Lower leg skin (tissue), 4 donors: Measurements from ENCODE around the gene HLA-DRB1. TPM values are rescaled to one million over a fixed set of nuclear protein-coding genes. Genes with fewer than 3 reads are reported as not detected.
"Not testable (repeated sequence)": the region's sequence is repeated elsewhere in the genome, so short reads cannot be mapped to it uniquely, and the experiment has no call there.

Experiments used
- DNase-seq, 2 donors: peaks; one replicate each; pipeline ENCODE4 v3.0.0-alpha.2; 2019; ENCODE audit warnings: low spot score in 2 of 2
- H3K4me3 ChIP-seq: fragments of 200-600 bp; sonication (generic); 2 replicates; pipeline ENCODE4 v1.5.1; 2017; ENCODE audit warnings: mild to moderate bottlenecking, low read depth; ENCODE audit not compliant: poor library complexity, severe bottlenecking
- POLR2A ChIP-seq, 2 donors: fragments of 450-650 bp; IDR thresholded peaks; one replicate each; pipeline ENCODE4 v1.6.1; 2016 to 2017; ENCODE audit warnings: antibody characterized with exemption in 2 of 2, mild to moderate bottlenecking in 1 of 2, moderate library complexity in 1 of 2
- WGBS, 2 donors: methylation state at CpG; one replicate each; pipeline ENCODE4 v1.1.5; 2018; 5-methylcytosine and 5-hydroxymethylcytosine counted together
- intact Hi-C: fragments of 100-400 bp; cut with DNase I; formaldehyde crosslinking; loops from one replicate; pipeline ENCODE4 v1.15.0; 2023; ENCODE audit warnings: low total_unique reads
- total RNA-seq, 4 donors: library from RNA; depleted of rRNA; stranded (reverse); fragments of >200 nt; gene quantifications; one replicate each; pipeline ENCODE4 v1.1.0, GENCODE V29; 2016
- TF ChIP-seq, protein P1 (sequence below), 3 donors: fragments of 450-650 bp; IDR thresholded peaks; one replicate each; pipeline ENCODE4 v1.5.1; 2016; ENCODE audit warnings: antibody characterized with exemption in 3 of 3, mild to moderate bottlenecking in 3 of 3, moderate library complexity in 2 of 3

The HLA-DRB1 gene
- total RNA-seq, result 10 to 100 TPM; 37.6 to 65.7 (median 58.6) TPM

DNA sequence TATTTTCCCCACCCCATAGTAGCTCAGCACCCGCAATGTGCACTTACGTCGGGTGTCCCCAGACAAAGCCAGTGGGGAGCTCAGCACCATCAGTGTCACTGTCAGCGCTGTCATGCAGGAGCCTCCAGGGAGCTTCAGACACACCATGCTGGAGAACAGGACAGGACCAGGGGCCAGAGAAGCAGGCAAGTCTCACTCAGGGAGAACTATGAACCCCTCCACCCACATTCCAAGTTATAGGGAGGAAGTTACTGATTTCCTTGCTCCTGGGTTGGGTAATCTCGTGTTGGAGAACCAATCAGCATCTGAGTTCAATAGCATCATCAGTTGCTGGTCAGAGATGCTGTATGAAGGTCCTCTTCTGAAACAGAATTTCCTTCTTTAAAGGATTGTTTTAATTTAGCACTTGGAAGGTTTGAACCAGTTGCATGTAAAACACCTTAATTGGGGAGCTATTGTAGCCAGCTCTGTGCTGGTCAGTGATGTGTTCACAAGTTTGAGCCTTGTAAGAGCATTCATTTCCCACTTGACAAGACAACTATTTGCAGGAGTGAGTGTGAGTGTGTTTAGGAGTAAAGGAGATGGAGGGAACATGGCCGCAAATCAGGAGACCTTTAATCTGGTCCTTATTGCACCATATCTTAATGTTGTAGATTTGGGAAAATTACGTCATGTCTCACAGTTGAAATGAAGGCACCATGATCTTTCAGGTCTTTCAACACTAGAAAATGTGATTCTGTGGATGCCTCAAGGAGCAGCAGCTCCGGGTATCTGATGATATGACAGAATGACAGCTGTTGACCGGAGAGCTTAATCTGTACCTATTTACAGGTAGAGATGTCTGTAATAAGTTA lies at the start of gene HLA-DRB1:
Gene HLA-DRB1 (minus strand): TSS at position 253 of the 854 bp plus-strand sequence. CDS start 106 bp downstream, at position 147.
- H3K4me3 ChIP-seq, result no peak within 1 kb of the TSS
- DNase-seq, result no peak
- TF ChIP-seq POLR2A (IDR thresholded peaks at IDR 0.05), result no peak
- WGBS, 2 donors, result 16 to 70% methylated on average over 9 of the region's 9 CpGs
- intact Hi-C loops, result loop anchor here (10.0 kb wide), 1 partner anchor 65 kb away; no protein-coding TSS in a partner anchor

DNA sequence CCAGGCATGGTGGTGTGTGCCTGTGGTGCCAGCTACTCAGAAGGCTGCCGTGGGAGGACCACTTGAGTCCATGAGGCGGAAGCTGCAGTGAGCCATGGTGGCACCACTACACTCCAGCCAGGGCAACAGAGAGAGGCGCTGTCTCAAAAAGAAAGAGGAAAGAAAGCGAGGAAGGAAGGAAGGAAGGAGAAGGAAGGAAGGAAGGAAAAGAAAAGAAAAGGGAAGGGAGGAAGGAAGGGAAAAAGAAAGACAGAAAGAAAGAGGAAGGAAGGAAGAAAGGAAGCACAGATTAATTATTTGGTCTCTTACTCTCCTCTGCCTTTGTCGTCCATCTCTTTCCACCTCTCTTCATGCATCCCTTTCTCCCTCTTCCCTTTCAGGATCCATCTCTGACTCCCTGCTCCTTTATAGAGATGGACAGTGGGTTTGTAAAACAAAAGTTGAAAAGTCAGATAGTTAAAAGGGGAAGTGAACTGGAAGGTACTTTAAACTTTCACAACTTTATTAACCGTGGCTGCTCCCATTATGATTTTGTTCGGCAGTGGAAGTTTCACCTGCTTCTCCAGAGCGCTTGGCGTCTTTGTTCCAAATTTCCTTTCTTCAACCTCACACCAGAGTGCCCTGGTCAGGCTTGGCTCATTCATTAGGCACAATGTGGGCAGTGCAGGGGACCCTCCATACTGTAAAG lies 49.0 kb upstream of the HLA-DRB1 start:
- WGBS, 2 donors, result 66 to 69% methylated on average over 9 of the region's 9 CpGs
- TF ChIP-seq, protein P1, sequence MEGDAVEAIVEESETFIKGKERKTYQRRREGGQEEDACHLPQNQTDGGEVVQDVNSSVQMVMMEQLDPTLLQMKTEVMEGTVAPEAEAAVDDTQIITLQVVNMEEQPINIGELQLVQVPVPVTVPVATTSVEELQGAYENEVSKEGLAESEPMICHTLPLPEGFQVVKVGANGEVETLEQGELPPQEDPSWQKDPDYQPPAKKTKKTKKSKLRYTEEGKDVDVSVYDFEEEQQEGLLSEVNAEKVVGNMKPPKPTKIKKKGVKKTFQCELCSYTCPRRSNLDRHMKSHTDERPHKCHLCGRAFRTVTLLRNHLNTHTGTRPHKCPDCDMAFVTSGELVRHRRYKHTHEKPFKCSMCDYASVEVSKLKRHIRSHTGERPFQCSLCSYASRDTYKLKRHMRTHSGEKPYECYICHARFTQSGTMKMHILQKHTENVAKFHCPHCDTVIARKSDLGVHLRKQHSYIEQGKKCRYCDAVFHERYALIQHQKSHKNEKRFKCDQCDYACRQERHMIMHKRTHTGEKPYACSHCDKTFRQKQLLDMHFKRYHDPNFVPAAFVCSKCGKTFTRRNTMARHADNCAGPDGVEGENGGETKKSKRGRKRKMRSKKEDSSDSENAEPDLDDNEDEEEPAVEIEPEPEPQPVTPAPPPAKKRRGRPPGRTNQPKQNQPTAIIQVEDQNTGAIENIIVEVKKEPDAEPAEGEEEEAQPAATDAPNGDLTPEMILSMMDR (IDR thresholded peaks at IDR 0.05), result no peak
- no peak for TF ChIP-seq POLR2A (IDR thresholded peaks at IDR 0.05)
- intact Hi-C loops, result no loop called here

DNA sequence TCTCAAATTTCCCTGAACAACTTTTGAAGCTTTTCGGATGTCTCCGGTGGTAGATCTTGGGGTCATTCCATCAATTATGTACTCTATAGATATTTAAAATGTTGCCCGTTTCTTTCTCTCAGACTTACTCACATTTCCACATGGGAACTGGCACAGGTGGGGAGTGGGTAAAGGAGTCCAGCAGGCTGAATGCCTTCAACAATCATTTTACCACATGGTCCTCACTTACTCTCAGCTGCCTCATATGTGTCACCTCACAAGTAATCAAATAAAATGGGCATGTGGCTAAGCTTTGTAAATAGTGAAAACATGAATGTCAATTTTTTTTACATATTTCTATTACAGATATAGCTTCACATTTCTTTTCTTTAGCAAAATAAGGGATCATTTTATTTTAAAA lies 48.2 kb upstream of the HLA-DRB1 start:
- H3K4me3 ChIP-seq, result no peak overlapping the region
- intact Hi-C loops, result no loop called here
- 74 to 80% methylated on average over 3 of the region's 3 CpGs for WGBS, 2 donors

More for the DNA sequence above, 49.0 kb upstream of the HLA-DRB1 start:
- DNase-seq, result no peak
- no peak overlapping the region for H3K4me3 ChIP-seq

DNA sequence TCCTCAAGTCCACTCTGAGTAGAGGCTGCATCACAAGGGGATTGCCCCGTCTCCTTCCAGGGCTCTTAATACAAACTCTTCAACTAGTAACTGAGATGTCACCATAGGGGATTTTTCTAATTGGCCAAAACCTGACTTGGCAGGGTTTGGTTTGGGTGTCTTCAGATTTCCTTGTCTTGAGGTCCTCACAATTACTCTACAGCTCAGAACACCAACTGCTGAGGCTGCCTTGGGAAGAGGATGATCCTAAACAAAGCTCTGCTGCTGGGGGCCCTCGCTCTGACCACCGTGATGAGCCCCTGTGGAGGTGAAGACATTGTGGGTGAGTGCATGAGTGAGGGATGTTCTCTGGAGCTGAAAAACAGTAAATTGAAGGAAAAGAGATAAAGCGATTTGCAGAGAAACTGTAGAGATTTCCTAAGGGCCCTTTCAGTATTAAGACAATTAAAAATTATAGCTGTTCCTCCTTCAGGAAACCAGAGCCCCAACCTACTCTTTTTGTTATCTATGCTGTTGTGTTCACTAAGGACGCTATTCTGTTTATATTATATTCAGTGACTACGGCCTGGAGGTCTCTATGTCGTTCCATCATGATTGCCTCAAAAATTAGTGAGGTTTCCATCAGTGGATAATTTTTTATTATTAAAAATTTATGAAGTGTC lies 47.7 kb upstream of the HLA-DRB1 start, which contains the start of gene HLA-DQA1:
Gene HLA-DQA1 (plus strand): TSS at position 188 of the 662 bp plus-strand sequence. CDS start 53 bp downstream, at position 241.
- 40 to 59% methylated on average over 7 of the region's 7 CpGs for WGBS, 2 donors
- DNase-seq, result peak in 1 of 2 donors; percentile 20
- H3K4me3 ChIP-seq, result no peak within 1 kb of the TSS
- intact Hi-C loops, result no loop called here
- TF ChIP-seq, protein P1 (IDR thresholded peaks at IDR 0.05), result no peak
- TF ChIP-seq POLR2A (IDR thresholded peaks at IDR 0.05), result no peak

More for the DNA sequence above, 48.2 kb upstream of the HLA-DRB1 start:
- DNase-seq, result no peak
- TF ChIP-seq POLR2A (IDR thresholded peaks at IDR 0.05), result no peak
- TF ChIP-seq, protein P1 (IDR thresholded peaks at IDR 0.05), result no peak

DNA sequence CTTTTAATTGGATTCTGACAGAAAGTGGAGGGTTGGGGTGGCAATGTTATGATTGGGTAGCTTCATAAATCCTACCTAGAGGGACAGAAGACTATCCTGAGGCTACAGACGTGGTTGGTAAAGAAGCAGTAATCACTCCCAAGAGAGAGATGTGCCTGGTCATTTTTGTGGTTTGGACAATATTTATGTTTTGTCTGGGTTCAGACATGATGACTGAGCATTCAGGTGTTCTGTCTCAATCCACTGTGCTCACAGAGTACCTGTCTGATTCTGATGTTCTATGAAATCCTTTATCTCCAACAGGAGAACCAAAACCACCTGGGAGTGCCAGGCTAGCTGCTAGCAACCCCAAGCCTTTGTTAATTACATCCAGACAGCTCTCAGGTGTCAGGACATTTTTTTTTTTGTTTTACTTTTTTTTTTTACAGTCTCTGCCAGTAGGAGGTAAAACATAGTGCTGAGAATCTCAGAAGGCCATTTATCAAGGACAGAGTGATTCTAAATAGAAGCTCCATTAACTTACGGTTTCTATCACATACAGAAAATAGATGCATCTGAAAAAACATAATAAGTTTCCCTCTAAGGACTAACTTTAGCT lies 46.0 kb upstream of the HLA-DRB1 start:
- TF ChIP-seq, protein P1 (IDR thresholded peaks at IDR 0.05), result no peak
- no peak for TF ChIP-seq POLR2A (IDR thresholded peaks at IDR 0.05)
- DNase-seq, result no peak
- WGBS, 2 donors, result 26 to 54% methylated on average over 2 of the region's 2 CpGs
- intact Hi-C loops, result no loop called here
- no peak overlapping the region for H3K4me3 ChIP-seq

DNA sequence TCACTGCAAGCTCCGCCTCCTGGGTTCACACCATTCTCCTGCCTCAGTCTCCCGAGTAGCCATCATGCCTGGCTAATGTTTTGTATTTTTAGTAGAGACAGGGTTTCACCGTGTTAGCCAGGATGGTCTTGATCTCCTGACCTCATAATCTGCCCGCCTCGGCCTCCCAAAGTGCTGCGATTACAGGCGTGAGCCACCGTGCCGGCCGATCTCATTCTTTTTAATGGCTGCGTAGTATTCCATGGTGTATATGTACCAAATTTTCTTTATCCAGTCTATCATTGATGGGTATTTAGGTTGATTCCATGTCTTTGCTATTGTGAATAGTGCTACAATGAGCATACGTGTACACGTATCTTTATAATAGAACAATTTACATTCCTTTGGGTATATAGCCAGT lies 40.1 kb upstream of the HLA-DRB1 start:
- DNase-seq, H3K4me3 ChIP-seq, intact Hi-C loops: not testable (repeated sequence)
- 97% methylated on average over 13 of the region's 13 CpGs for WGBS, 2 donors
